ENCODE results near the gene POPDC3. TPM values are rescaled to one million over a fixed set of nuclear protein-coding genes. Genes with fewer than 3 reads are reported as not detected.

Gene POPDC3
- total and polyA plus RNA-seq, 12 donors: 31.1 to 59.7 (median 39.0) TPM

- peaks cover 0 to 6% (median 0%) of the 10 kb centered on the region in 9 donors for H3K4me1 ChIP-seq
- DNase-seq (no peak), ATAC-seq (peak in 2 of 8 donors; percentile 54 to 70)
- no peaks in the 10 kb centered on the region for H3K9me3 ChIP-seq
- TF ChIP-seq, protein P1, sequence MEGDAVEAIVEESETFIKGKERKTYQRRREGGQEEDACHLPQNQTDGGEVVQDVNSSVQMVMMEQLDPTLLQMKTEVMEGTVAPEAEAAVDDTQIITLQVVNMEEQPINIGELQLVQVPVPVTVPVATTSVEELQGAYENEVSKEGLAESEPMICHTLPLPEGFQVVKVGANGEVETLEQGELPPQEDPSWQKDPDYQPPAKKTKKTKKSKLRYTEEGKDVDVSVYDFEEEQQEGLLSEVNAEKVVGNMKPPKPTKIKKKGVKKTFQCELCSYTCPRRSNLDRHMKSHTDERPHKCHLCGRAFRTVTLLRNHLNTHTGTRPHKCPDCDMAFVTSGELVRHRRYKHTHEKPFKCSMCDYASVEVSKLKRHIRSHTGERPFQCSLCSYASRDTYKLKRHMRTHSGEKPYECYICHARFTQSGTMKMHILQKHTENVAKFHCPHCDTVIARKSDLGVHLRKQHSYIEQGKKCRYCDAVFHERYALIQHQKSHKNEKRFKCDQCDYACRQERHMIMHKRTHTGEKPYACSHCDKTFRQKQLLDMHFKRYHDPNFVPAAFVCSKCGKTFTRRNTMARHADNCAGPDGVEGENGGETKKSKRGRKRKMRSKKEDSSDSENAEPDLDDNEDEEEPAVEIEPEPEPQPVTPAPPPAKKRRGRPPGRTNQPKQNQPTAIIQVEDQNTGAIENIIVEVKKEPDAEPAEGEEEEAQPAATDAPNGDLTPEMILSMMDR (IDR thresholded peaks at IDR 0.05): no peak
- 69 to 76% methylated on average over 5 of the region's 5 CpGs for WGBS, 2 donors
- H3K36me3 ChIP-seq: no peaks in the 10 kb centered on the region
- H3K27me3 ChIP-seq: no peaks in the 10 kb centered on the region
- H3K4me3 ChIP-seq: no peak overlapping the region
- intact Hi-C loops (cut with DNase I): no loop called here
- peak overlapping the region in 1 of 10 donors; percentile 2 for H3K27ac ChIP-seq
These were observed 30.3 kb upstream of the POPDC3 start for GRCh38 chr6:105209950-105210706.

- Histone ChIP-seq H3K4me1 (peaks cover 0 to 6% (median 0%) of the 10 kb centered on the region in 9 donors), H3K27me3 (no peaks in the 10 kb centered on the region), H3K4me3 (no peak overlapping the region), H3K27ac (no peak overlapping the region), H3K9me3 (no peaks in the 10 kb centered on the region), H3K36me3 (no peaks in the 10 kb centered on the region)
- ATAC-seq: no peak
- intact Hi-C loops (cut with DNase I): no loop called here
- TF ChIP-seq, protein P1 (IDR thresholded peaks at IDR 0.05): no peak
- DNase-seq: no peak
- 74 to 80% methylated on average over 6 of the region's 6 CpGs for WGBS, 2 donors
These were observed 27.9 kb upstream of the POPDC3 start for GRCh38 chr6:105207524-105208269.

DNA sequence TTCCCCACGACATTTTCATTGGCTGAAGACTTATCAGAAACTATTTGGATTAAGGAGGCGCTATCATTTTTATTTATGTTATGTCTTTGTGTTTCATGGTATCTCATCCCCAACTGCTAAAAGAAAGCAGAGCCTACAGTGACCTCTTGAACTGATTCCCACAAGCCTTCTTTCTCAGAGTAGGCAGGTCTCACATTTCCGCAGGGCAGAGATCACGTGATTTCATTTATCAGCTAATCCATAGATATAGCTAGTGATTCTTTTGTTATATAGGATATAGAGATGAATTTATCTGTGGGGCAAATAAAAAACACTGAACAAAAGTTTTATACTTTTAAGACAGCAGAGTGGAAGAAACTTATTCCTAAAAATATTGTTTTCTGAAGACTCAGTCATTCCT lies 25.0 kb upstream of the POPDC3 start:
- H3K36me3 ChIP-seq: no peaks in the 10 kb centered on the region
- DNase-seq: no peak
- intact Hi-C loops (cut with DNase I): no loop called here
- no peaks in the 10 kb centered on the region for H3K27me3 ChIP-seq
- 51 to 64% methylated on average over 4 of the region's 4 CpGs for WGBS, 2 donors
- H3K9me3 ChIP-seq: no peaks in the 10 kb centered on the region
- no peak overlapping the region for H3K27ac ChIP-seq
- H3K4me1 ChIP-seq: no peaks in the 10 kb centered on the region
- H3K4me3 ChIP-seq: no peak overlapping the region
- TF ChIP-seq, protein P1 (IDR thresholded peaks at IDR 0.05): no peak
- ATAC-seq: no peak

DNA sequence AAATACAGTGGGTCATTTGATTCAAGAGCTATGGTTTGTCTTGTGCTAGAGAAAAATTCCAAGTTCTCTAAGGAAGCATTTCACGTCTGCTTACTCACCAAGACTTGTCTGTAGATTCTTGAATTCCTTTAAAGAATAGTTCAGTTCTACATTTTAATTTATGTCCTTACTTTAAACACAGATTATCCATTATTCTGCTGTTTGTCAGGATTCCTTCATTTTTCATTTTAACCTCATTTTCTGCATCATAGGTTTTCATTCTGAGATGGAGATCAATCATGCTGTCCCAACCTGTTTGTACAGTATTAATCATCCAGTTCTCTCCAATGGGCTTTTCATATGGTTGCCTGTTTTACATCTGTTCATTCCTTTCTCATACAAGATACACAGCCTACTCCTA lies 24.5 kb upstream of the POPDC3 start:
- no peaks in the 10 kb centered on the region for H3K36me3 ChIP-seq
- intact Hi-C loops (cut with DNase I): no loop called here
- no peaks in the 10 kb centered on the region for H3K27me3 ChIP-seq
- WGBS, 2 donors: 74 to 75% methylated on average over 1 of the region's 1 CpG
- peaks cover 0 to 3% (median 0%) of the 10 kb centered on the region in 9 donors for H3K4me1 ChIP-seq
- H3K9me3 ChIP-seq: no peaks in the 10 kb centered on the region
- ATAC-seq (no peak), DNase-seq (no peak)
- no peak overlapping the region for H3K4me3 ChIP-seq
- no peak overlapping the region for H3K27ac ChIP-seq
- TF ChIP-seq, protein P1 (IDR thresholded peaks at IDR 0.05): no peak

Data from heart right ventricle (tissue), 16 donors.